Activated naive CD4-positive, alpha-beta T cell treated with anti-CD3 and anti-CD28 coated beads, Interleukin-2, amount 10 ng/mL, durations not matched to agents 7 days and 5 days (primary cell): ENCODE data around the gene DRC7.

Experiments used
- CTCF ChIA-PET: fragments of 350-600 bp; sonication (Branson Sonifier 250); formaldehyde crosslinking; loops from one replicate; lab custom pipeline; 2021; ENCODE audit warnings: antibody characterized with exemption; lab: Charles Lee
- DNase-seq: peaks from one replicate; pipeline ENCODE4 v3.0.0-alpha.2; 2020
- H3K27ac Mint-ChIP-seq: one replicate; pipeline ENCODE4 v1.8.0; 2021; ENCODE audit warnings: mild to moderate bottlenecking, moderate library complexity, mixed read lengths
- H3K27me3 Mint-ChIP-seq: one replicate; pipeline ENCODE4 v1.8.0; 2021; ENCODE audit warnings: mild to moderate bottlenecking, mixed read lengths
- H3K36me3 Mint-ChIP-seq: one replicate; pipeline ENCODE4 v1.8.0; 2021; ENCODE audit warnings: mixed read lengths
- H3K4me1 Mint-ChIP-seq: one replicate; pipeline ENCODE4 v1.8.0; 2021; ENCODE audit warnings: mixed read lengths
- H3K4me3 Mint-ChIP-seq: one replicate; pipeline ENCODE4 v1.8.0; 2021; ENCODE audit warnings: mild to moderate bottlenecking, moderate library complexity, mixed read lengths
- H3K9me3 Mint-ChIP-seq: one replicate; pipeline ENCODE4 v1.8.0; 2021; ENCODE audit warnings: mixed read lengths

The DRC7 gene

GRCh38 chr16:57751539-57752202, 57.1 kb downstream of the DRC7 start:
- H3K4me1 Mint-ChIP-seq = no peaks in the 10 kb centered on the region
- no peak for DNase-seq
- CTCF ChIA-PET = interaction anchor here (0.5 to 1.3 kb wide), 3 partner anchors 15 to 176 kb away, joined by 3 to 5 read pairs (median 4); no protein-coding TSS in a partner anchor
- peaks cover 2% of the 10 kb centered on the region for H3K36me3 Mint-ChIP-seq
- no peaks in the 10 kb centered on the region for H3K27me3 Mint-ChIP-seq
- H3K9me3 Mint-ChIP-seq = no peaks in the 10 kb centered on the region
- no peak overlapping the region for H3K27ac Mint-ChIP-seq
- H3K4me3 Mint-ChIP-seq = no peak overlapping the region

- Mint-ChIP-seq H3K9me3 (no peaks in the 10 kb centered on the region), H3K4me1 (no peaks in the 10 kb centered on the region), H3K27me3 (no peaks in the 10 kb centered on the region), H3K27ac (no peak overlapping the region), H3K4me3 (no peak overlapping the region), H3K36me3 (peaks cover 2% of the 10 kb centered on the region)
- no peak for DNase-seq
- CTCF ChIA-PET = interaction anchor here (1.3 kb wide), 1 partner anchor 16 kb away, joined by 5 read pairs; no protein-coding TSS in a partner anchor
These were observed 57.6 kb downstream of the DRC7 start for GRCh38 chr16:57752203-57752580.

GRCh38 chr16:57752581-57753447, 58.2 kb downstream of the DRC7 start:
- Mint-ChIP-seq H3K4me1 (no peaks in the 10 kb centered on the region), H3K27ac (no peak overlapping the region), H3K27me3 (no peaks in the 10 kb centered on the region), H3K4me3 (no peak overlapping the region), H3K36me3 (peaks cover 2% of the 10 kb centered on the region), H3K9me3 (no peaks in the 10 kb centered on the region)
- DNase-seq = no peak
- CTCF ChIA-PET = no interaction called here

- CTCF ChIA-PET = no interaction called here
- Mint-ChIP-seq H3K9me3 (no peaks in the 10 kb centered on the region), H3K27me3 (no peaks in the 10 kb centered on the region), H3K4me1 (no peaks in the 10 kb centered on the region), H3K27ac (no peak overlapping the region), H3K4me3 (no peak overlapping the region), H3K36me3 (peaks cover 2% of the 10 kb centered on the region)
- no peak for DNase-seq
These were observed 59.1 kb downstream of the DRC7 start for GRCh38 chr16:57753448-57754353.

GRCh38 chr16:57754354-57755060, 59.9 kb downstream of the DRC7 start:
- DNase-seq = no peak
- Mint-ChIP-seq H3K9me3 (no peaks in the 10 kb centered on the region), H3K27me3 (no peaks in the 10 kb centered on the region), H3K27ac (no peak overlapping the region), H3K4me3 (no peak overlapping the region), H3K4me1 (no peaks in the 10 kb centered on the region), H3K36me3 (no peaks in the 10 kb centered on the region)
- CTCF ChIA-PET = no interaction called here

GRCh38 chr16:57755061-57755684, 60.6 kb downstream of the DRC7 start:
- DNase-seq = no peak
- Mint-ChIP-seq H3K36me3 (no peaks in the 10 kb centered on the region), H3K27me3 (no peaks in the 10 kb centered on the region), H3K27ac (no peak overlapping the region), H3K4me3 (no peak overlapping the region), H3K4me1 (no peaks in the 10 kb centered on the region), H3K9me3 (no peaks in the 10 kb centered on the region)
- CTCF ChIA-PET = no interaction called here

GRCh38 chr16:57755726-57756423, 61.3 kb downstream of the DRC7 start:
- H3K27me3 Mint-ChIP-seq = no peaks in the 10 kb centered on the region
- no peaks in the 10 kb centered on the region for H3K9me3 Mint-ChIP-seq
- H3K36me3 Mint-ChIP-seq = no peaks in the 10 kb centered on the region
- H3K4me1 Mint-ChIP-seq = no peaks in the 10 kb centered on the region
- CTCF ChIA-PET = interaction anchor here (1.1 to 1.6 kb wide), 4 partner anchors 107 to 179 kb away, joined by 3 to 5 read pairs (median 4); no protein-coding TSS in a partner anchor
- H3K4me3 Mint-ChIP-seq = no peak overlapping the region
- DNase-seq = no peak
- H3K27ac Mint-ChIP-seq = no peak overlapping the region

- CTCF ChIA-PET = interaction anchor here (0.6 to 1.8 kb wide), 10 partner anchors 11 to 319 kb away, joined by 3 to 8 read pairs (median 4); no protein-coding TSS in a partner anchor
- no peak for DNase-seq
These were observed 62.1 kb downstream of the DRC7 start for GRCh38 chr16:57756424-57757325.

GRCh38 chr16:57757326-57757786, 62.8 kb downstream of the DRC7 start:
- H3K4me3 Mint-ChIP-seq = no peak overlapping the region
- no peaks in the 10 kb centered on the region for H3K36me3 Mint-ChIP-seq
- peak; percentile 91 for DNase-seq
- H3K27me3 Mint-ChIP-seq = no peaks in the 10 kb centered on the region
- H3K9me3 Mint-ChIP-seq = no peaks in the 10 kb centered on the region
- no peaks in the 10 kb centered on the region for H3K4me1 Mint-ChIP-seq
- CTCF ChIA-PET = interaction anchor here (0.6 to 1.8 kb wide), 14 partner anchors 10 to 318 kb away, joined by 3 to 8 read pairs (median 3); no protein-coding TSS in a partner anchor
- H3K27ac Mint-ChIP-seq = no peak overlapping the region

More at GRCh38 chr16:57756424-57757325, 62.1 kb downstream of the DRC7 start:
- no peaks in the 10 kb centered on the region for H3K36me3 Mint-ChIP-seq
- H3K4me3 Mint-ChIP-seq = no peak overlapping the region
- no peaks in the 10 kb centered on the region for H3K4me1 Mint-ChIP-seq
- H3K27me3 Mint-ChIP-seq = no peaks in the 10 kb centered on the region
- no peaks in the 10 kb centered on the region for H3K9me3 Mint-ChIP-seq
- no peak overlapping the region for H3K27ac Mint-ChIP-seq

GRCh38 chr16:57757883-57758282, 63.3 kb downstream of the DRC7 start:
- Mint-ChIP-seq H3K9me3 (no peaks in the 10 kb centered on the region), H3K4me1 (no peaks in the 10 kb centered on the region), H3K36me3 (no peaks in the 10 kb centered on the region), H3K27ac (no peak overlapping the region), H3K27me3 (no peaks in the 10 kb centered on the region), H3K4me3 (no peak overlapping the region)
- CTCF ChIA-PET = interaction anchor here (0.9 to 1.8 kb wide), 9 partner anchors 9 to 238 kb away, joined by 3 to 8 read pairs (median 3); no protein-coding TSS in a partner anchor
- DNase-seq = no peak

GRCh38 chr16:57758331-57759117, 63.9 kb downstream of the DRC7 start:
- no peak for DNase-seq
- H3K9me3 Mint-ChIP-seq = no peaks in the 10 kb centered on the region
- H3K4me3 Mint-ChIP-seq = no peak overlapping the region
- no peak overlapping the region for H3K27ac Mint-ChIP-seq
- H3K4me1 Mint-ChIP-seq = no peaks in the 10 kb centered on the region
- no peaks in the 10 kb centered on the region for H3K27me3 Mint-ChIP-seq
- CTCF ChIA-PET = interaction anchor here (0.9 to 1.8 kb wide), 6 partner anchors 9 to 182 kb away, joined by 3 to 8 read pairs (median 3); no protein-coding TSS in a partner anchor
- H3K36me3 Mint-ChIP-seq = no peaks in the 10 kb centered on the region
